Muscle layer of duodenum (tissue), 2 donors: ENCODE measurements around the gene SCMH1.
A peak's percentile ranks its signal among the peaks of the same experiment; 100 is the strongest.

ENCODE experiments used
- H3K27ac ChIP-seq: one replicate; pipeline ENCODE4 v1.7.0; 2013; ENCODE audit warnings: mild to moderate bottlenecking, low read length
- H3K27me3 ChIP-seq: one replicate; pipeline ENCODE4 v1.7.0; 2013; ENCODE audit warnings: low read depth, mild to moderate bottlenecking, control low read depth, low read length
- H3K36me3 ChIP-seq, 2 donors: one replicate each; pipeline ENCODE4 v1.7.0; 2013; ENCODE audit warnings: low read length in 2 of 2, control low read depth in 1 of 2, mild to moderate bottlenecking in 1 of 2; ENCODE audit not compliant: insufficient read depth in 2 of 2, control insufficient read depth in 1 of 2
- H3K4me1 ChIP-seq, 2 donors: one replicate each; pipeline ENCODE4 v1.7.0; 2013; ENCODE audit warnings: low read length in 2 of 2, mild to moderate bottlenecking in 2 of 2, control low read depth in 1 of 2, moderate library complexity in 1 of 2; ENCODE audit not compliant: insufficient read depth in 2 of 2, control insufficient read depth in 1 of 2
- H3K4me3 ChIP-seq, 2 donors: one replicate each; pipeline ENCODE4 v1.7.0; 2013; ENCODE audit warnings: low read length in 2 of 2, low read depth in 1 of 2, mild to moderate bottlenecking in 1 of 2
- H3K9me3 ChIP-seq, 2 donors: one replicate each; pipeline ENCODE4 v1.7.0; 2013; ENCODE audit warnings: low read length in 2 of 2, control low read depth in 1 of 2, mild to moderate bottlenecking in 1 of 2; ENCODE audit not compliant: control insufficient read depth in 1 of 2
- donor health status: healthy.

The SCMH1 gene

DNA sequence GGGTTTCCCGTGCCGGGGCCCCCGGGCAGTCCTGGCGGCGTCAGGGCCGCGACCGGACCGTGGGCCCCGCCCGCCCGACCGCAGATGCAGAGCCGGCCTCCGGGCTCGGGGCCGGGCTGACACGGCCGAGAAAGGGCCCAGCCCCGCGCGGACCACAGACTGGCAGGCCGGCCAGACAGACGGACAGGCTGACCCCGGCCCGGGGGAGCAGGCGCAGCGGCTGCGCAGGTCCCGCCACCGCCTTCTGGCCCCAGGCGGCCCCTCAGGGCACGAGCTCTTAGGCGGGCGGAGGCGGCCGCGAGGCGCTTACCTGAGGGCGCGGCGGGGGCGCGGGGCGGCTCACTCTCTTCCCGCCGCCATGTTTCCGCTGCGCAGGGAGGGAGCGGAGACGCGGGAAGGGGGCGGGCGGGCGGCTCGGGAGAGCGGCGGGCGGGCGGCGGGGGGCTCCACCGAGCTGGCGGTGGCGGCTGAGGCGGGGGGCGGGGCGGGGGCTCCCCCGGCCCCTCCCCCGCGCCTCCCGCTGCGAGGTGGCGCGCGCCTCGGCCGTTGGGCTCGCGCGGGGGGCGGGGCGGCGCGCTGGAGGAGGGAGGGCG, at the start of gene SCMH1:
Gene SCMH1, minus strand, starts transcription at position 558 of the 593 bp plus-strand sequence. CDS start 56,173 bp downstream, outside the sequence.
- no peaks in the 10 kb centered on the region for H3K9me3 ChIP-seq
- peak within 1 kb of the TSS; percentile 87 for H3K27ac ChIP-seq
- no peaks in the 10 kb centered on the region for H3K27me3 ChIP-seq
- peaks cover 0 to 30% of the 10 kb centered on the region in 2 donors for H3K4me1 ChIP-seq
- H3K4me3 ChIP-seq: peak within 1 kb of the TSS; percentile 71 to 74
- H3K36me3 ChIP-seq: no peaks in the 10 kb centered on the region

DNA sequence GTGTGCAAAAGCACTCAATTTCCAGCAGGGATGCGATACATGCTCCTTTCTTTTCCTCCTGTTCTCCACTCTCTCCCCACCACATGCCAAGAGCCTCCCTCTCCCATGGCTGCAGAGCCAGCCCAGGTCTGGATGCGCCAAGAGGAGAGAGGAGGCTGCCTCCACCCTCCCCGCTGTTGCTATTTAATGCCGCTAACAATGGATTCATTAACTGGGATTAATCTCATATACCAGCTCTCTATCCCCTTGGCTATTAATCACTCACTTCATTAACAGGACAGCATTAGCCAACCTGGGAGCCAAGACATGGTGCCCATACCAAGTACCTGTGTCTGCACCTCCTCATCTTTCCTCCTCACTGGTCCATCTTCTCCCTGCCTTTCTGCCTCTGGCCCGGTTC, 49.1 kb upstream of the SCMH1 start:
- no peaks in the 10 kb centered on the region for H3K9me3 ChIP-seq
- no peak overlapping the region for H3K4me3 ChIP-seq
- H3K36me3 ChIP-seq: no peaks in the 10 kb centered on the region
- H3K4me1 ChIP-seq: no peaks in the 10 kb centered on the region
- peaks cover 5% of the 10 kb centered on the region for H3K27me3 ChIP-seq
- no peak overlapping the region for H3K27ac ChIP-seq

- Histone ChIP-seq H3K36me3 (no peaks in the 10 kb centered on the region), H3K27ac (no peak overlapping the region), H3K27me3 (no peaks in the 10 kb centered on the region), H3K4me3 (no peak overlapping the region), H3K4me1 (no peaks in the 10 kb centered on the region), H3K9me3 (no peaks in the 10 kb centered on the region)
Observed at GRCh38 chr1:41289196-41289595, 47.1 kb upstream of the SCMH1 start.

GRCh38 chr1:41286992-41287391, 44.9 kb upstream of the SCMH1 start:
- Histone ChIP-seq H3K9me3 (no peaks in the 10 kb centered on the region), H3K4me3 (no peak overlapping the region), H3K27me3 (no peaks in the 10 kb centered on the region)

DNA sequence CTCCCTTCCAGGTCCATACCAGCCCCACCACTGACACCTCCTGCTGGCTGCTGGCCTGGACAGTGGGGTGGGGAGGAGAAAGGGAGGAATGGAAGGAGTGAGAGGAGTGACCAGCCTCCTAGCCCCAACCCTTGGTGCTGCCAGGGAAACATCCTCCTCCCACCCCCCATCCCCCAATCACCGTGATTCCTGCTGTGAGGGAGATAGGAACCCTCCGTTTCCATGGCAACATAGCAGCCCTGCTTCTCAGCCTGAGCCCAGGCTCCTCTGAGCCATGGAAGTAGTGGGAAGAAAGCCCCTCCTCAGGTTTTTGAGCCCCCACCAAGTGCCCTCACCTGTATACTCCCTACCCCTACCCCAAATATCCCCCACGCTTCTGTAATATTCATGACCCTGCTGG, 44.4 kb upstream of the SCMH1 start:
- no peaks in the 10 kb centered on the region for H3K9me3 ChIP-seq
- no peak overlapping the region for H3K4me3 ChIP-seq
- no peaks in the 10 kb centered on the region for H3K27me3 ChIP-seq
- H3K27ac ChIP-seq: no peak overlapping the region
- H3K36me3 ChIP-seq: no peaks in the 10 kb centered on the region
- H3K4me1 ChIP-seq: no peaks in the 10 kb centered on the region

More at GRCh38 chr1:41286992-41287391, 44.9 kb upstream of the SCMH1 start:
- Histone ChIP-seq H3K4me1 (no peaks in the 10 kb centered on the region), H3K36me3 (no peaks in the 10 kb centered on the region), H3K27ac (no peak overlapping the region)

DNA sequence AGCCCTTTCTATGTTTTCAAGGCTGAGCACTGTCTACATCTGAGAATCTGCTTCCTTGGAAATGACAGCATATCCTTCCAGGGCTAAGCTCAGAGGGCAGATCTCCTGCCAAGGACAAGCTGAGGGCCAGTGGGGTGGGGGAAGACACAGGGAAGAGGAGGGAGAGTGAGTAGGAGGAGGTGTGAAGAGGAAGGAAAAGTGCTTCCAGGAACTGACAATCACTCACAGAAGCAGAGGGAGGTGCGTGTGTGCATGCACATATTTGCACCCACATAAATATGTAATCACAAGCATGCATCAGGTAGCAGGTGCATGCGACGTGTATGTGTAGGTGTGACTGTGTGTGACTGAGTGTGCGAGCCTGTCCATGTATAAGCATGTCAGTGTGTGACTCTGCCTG, 43.7 kb upstream of the SCMH1 start:
- H3K36me3 ChIP-seq: no peaks in the 10 kb centered on the region
- no peaks in the 10 kb centered on the region for H3K27me3 ChIP-seq
- H3K27ac ChIP-seq: no peak overlapping the region
- H3K9me3 ChIP-seq: no peaks in the 10 kb centered on the region
- H3K4me1 ChIP-seq: no peaks in the 10 kb centered on the region
- H3K4me3 ChIP-seq: no peak overlapping the region

DNA sequence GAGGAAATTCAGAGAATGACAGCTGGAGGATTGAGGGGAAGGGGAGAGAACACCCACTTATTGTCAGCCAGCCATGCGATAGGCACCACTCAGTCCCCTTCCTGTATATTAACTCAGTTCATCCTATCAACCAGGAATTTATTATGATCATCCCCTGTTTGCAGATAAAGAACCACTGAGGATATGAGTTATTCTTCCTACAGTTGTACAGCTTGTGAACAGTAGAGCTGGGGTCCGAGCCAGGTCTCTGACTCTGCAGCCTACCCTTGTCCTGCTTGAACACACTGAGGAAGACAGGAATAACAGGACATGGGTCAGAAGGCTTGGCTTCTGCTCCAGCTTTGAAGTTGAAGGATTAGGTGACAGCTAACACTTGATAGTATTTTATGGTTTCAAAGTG, 42.0 kb upstream of the SCMH1 start:
- no peaks in the 10 kb centered on the region for H3K9me3 ChIP-seq
- H3K4me1 ChIP-seq: no peaks in the 10 kb centered on the region

DNA sequence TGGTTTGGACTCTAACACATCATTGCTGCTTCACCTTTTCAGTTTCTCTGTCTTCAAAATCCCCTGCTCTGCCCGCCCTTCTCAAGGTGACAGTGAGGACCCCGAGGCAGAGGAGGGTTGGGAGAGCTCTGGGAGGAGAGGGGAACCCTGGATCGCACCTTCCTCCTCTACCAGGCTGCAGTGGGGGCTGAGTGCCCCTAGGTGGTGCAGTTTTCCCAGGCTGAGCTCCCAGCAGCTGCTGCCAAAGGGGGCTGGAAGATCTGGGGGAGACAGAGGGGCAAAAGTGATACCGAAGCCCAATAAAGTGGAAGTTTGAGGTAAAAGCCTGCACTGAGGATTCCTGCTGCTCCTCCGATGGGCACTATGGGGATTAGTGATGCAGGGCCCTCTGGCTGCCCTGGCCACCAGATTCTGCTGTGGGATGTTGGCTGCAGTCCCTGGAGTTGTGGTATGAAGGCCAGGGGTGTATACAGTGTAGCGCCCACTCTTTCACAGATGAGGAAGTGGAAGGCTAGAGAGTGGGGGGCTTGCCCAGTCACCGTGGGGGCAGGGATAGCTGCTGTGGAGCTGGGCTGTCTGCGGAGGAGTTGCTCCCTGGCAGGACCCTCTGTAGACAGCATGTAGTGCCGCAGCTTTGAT, 40.7 kb upstream of the SCMH1 start:
- Histone ChIP-seq H3K9me3 (no peaks in the 10 kb centered on the region), H3K4me1 (no peaks in the 10 kb centered on the region), H3K27me3 (no peaks in the 10 kb centered on the region), H3K27ac (no peak overlapping the region), H3K36me3 (no peaks in the 10 kb centered on the region), H3K4me3 (no peak overlapping the region)

More for the DNA sequence above, 42.0 kb upstream of the SCMH1 start:
- Histone ChIP-seq H3K36me3 (no peaks in the 10 kb centered on the region), H3K27me3 (no peaks in the 10 kb centered on the region), H3K27ac (no peak overlapping the region), H3K4me3 (no peak overlapping the region)

DNA sequence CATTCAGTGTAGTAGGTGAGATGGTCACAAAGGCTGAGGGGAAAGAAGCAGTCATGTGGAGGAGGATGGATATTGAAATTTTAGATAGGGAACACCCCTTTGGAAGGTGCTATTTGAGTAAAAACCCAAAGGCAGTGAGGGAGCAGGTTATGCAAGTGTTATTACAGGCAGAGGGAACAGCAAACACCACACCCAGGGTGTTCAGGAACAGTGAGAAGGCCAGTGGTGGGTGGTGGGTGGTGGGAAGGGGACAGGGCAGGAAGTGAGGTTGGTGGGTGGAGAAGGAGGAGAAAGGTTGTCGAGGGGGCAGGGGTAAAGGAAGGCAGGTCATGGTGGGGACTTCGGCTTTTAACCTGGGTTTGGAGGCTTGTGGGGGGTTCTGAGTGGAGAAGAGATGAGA, 39.2 kb upstream of the SCMH1 start:
- no peaks in the 10 kb centered on the region for H3K36me3 ChIP-seq
- H3K27me3 ChIP-seq: no peaks in the 10 kb centered on the region
- H3K4me1 ChIP-seq: no peaks in the 10 kb centered on the region

GRCh38 chr1:41280202-41281032, 38.3 kb upstream of the SCMH1 start:
- no peaks in the 10 kb centered on the region for H3K4me1 ChIP-seq
- H3K27ac ChIP-seq: no peak overlapping the region
- H3K27me3 ChIP-seq: no peaks in the 10 kb centered on the region
- no peaks in the 10 kb centered on the region for H3K36me3 ChIP-seq
- no peak overlapping the region for H3K4me3 ChIP-seq
- no peaks in the 10 kb centered on the region for H3K9me3 ChIP-seq

More for the DNA sequence above, 39.2 kb upstream of the SCMH1 start:
- Histone ChIP-seq H3K4me3 (no peak overlapping the region), H3K9me3 (no peaks in the 10 kb centered on the region), H3K27ac (no peak overlapping the region)

DNA sequence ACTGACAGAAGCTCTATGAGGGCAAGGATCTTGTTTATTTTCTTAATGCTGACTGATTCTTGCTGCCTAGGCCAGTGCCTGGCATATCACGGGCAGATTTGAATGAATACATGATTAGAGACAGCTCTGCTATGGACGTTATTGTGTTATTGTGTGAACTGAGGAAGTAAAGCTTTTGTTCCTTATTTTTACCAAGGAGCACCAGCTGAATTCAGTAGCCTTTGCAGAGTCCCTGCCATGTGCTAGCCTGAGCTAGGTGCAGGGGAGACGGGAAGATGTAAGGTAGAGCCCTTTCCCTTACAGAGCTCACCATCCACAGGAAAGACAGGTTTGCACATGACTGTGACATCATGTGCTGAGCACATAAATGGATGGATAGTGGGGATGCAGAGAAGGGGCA, 36.0 kb upstream of the SCMH1 start:
- H3K27ac ChIP-seq: no peak overlapping the region
- no peak overlapping the region for H3K4me3 ChIP-seq
- H3K27me3 ChIP-seq: no peaks in the 10 kb centered on the region
- H3K9me3 ChIP-seq: no peaks in the 10 kb centered on the region
- no peaks in the 10 kb centered on the region for H3K36me3 ChIP-seq
- H3K4me1 ChIP-seq: no peaks in the 10 kb centered on the region
